Activated CD8-positive, alpha-beta memory T cell treated with anti-CD3 and anti-CD28 coated beads, Interleukin-2, amount 50 U/mL, for 4 hours (primary cell): Measurements from ENCODE around the gene CNKSR3.

ENCODE experiments used
- DNase-seq: peaks from one replicate; pipeline ENCODE4 v3.0.0-alpha.2; 2020

The CNKSR3 gene

DNA sequence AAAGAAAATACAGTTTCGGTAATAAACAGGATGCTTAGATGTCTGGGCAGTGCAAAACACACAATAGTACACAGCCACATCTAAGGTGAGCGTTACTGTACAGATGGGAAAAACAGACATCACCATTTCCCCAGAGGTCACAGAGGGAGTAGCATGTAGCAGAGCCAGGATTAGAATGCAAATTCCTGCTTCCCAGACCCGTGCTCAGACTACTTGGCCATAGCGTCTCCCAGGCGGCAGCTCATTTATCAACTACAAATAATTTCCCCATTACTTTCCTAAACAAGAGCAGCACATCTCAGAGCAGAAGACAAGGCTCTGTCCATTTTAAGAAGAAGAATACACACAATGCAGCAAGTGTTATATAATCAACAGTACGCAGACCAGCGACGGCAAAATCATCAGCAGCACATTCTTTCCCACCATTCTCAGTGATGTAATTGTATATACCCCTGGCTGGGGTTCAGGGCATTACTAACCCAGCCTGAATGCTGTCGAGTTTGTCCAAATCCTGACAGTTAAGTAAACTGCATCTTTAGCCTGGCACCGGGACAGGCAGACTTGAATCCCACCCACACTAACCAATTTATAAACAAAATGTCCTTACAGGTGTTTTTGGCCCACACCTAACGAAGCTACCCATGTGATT lies 61.9 kb downstream of the CNKSR3 start:
- DNase-seq: no peak

DNA sequence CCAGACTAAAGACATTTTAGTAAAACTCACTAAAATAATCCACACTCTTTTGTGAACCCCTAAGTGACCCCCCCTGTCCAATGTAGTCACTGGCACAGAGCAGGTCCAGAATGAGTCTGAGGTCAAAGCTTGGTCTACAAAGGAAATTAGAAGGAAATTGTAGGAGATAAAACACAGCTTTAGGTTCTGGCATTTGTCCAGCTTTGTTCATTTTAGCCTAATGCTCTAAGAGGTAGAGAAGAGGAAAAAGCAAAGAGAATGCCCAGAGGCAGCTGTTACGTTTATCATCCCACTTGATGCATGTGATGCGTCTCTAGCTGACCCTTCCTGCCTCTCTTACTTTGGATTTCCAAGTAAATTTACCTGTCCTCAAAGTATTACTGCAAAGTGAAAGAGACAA lies 62.5 kb downstream of the CNKSR3 start:
- no peak for DNase-seq

DNA sequence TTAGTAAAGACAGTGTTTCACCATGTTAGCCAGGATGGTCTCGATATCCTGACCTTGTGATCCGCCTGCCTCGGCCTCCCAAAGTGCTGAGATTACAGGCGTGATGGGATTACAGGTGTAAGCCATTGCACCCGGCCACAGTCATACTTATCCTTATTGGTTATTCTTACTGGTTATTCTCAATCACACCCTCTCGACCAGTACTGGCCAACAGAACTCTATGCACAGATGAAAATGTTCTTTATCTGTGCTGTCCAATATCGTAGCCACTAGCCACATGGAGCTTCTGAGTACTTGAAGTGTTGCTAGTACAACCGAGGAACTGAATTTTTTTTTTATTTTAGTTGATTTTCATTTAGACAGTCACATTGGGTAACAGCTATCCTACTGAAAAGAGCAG lies 63.5 kb downstream of the CNKSR3 start:
- DNase-seq: no peak

DNA sequence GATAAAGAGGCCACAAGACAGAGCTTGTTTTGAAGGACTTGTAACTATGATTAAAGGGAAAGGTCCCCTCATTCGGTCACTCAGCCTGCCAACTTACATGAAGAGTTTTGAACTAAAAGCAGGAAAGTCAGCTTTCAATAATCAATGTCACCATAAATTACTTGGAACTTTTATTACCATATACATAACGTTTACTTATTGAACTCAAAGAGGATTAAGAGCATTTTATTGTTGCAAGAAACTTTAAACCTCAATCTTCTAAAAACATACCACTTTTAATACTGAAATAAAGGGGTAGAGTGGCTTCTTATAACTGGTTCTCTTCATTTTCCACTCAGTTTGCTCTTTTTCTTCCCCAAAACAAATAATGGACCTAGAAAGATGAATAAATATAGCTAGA lies 65.1 kb downstream of the CNKSR3 start:
- no peak for DNase-seq

DNA sequence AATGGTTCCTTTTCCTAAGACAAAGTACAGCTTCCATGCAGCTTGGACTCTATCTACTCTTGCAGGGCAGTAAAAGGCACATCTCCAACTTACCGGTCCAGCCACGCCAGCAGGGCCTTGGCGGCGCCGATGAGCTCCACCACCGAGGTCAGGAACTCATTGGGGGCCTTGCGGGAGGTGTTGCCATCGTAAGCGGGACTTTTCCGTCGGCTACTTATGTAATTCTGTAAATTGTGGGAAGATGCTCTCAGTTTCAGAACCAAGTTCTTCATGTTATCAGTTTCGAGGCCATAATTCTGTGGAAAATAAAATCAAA lies 68.5 kb downstream of the CNKSR3 start:
- DNase-seq: no peak

DNA sequence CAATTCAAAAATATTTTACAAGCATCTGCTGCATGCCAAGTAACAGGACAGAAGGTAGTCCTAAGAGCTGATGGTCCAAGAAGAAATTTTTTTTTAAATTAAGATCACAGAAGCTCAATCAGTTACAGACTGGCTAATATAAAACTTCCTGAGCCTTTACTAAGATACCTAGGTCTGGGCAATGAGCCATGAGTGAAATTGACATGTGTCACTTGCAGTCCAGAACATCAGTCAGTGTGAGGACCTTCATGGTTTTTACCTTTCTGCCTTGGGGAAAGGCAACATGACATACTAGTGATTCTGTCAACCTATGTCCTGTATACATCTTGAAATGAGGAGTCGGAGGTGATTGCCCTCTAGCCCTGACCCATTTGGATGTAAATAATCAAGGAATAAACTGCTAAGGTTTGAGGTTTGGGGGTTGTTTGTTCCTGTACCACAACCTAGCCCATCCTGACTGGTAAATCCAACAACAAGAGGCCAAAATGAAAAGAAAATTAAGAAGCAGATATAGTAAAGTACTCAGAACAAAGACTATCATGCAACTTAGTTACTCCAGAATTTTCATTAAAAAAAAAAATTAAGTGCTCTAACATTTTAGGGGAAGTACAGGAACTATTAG lies 70.0 kb downstream of the CNKSR3 start:
- DNase-seq: no peak

DNA sequence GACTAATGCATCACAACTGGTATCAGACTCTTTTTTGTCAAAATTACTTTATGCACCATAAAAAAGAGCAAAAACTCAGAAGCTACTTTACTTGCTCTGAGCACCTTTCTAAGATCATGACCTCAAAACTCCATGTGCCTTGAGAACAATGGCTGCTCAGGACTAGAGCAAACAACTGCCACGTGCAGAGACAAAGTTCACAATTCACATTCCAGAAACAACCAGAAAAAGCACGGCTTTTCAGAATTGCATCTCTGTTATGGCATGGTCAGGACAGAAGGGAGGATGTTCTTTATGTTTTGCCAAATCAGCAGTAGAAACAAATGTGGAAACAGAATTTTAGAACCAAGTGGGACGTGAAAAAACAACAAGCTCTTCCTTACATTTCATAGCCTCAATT lies 70.5 kb downstream of the CNKSR3 start:
- no peak for DNase-seq

DNA sequence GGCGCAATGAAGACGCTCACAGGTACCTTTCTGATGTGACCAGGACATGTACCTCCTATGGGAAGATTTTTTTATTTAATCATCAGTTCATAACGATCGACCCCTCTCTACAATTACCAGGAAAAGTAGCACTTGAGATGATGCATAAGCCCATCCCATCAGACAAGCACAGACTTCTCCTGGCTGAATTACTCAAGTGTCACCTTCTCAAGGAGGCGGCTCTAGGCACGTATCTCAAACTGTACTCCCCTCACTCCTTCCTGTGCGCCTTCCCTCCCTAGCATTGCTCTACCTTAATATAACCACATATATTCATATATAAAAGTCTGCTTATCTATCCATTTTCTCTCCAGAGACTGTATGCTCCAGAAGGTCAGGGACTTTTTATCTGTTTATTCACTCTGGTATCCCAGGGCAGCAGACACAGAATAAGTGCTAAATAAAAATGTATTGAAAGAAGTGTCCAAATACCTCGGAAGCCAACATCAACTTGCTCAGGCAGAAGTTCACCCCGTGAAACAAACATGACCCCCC lies 71.5 kb downstream of the CNKSR3 start:
- DNase-seq: no peak

DNA sequence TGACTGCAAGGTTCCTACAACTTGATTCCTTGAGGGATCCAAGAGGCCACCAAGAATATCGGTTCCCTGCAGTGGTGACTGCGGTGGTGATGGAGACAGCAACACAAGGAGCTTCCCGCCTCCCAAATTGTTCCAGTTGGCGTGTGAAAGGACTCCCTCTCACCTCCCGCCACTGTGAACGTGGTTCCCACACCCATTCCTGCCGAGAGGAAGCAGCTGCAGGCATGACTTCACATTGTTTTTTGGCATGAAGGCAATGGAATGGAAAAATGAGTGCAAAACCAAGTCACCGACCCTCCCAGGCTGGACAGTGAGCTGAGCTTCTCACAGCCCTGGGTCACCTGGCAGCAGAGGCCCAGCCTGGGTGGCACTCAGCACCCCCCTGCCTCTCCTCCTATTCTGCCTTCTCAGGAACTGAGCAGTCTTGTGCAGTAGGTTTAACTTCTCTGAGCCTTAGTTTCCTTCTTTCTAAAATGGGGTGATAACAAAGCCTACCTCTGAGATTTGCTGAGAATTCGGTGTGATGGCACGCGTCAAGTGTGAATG lies 75.0 kb downstream of the CNKSR3 start:
- no peak for DNase-seq

DNA sequence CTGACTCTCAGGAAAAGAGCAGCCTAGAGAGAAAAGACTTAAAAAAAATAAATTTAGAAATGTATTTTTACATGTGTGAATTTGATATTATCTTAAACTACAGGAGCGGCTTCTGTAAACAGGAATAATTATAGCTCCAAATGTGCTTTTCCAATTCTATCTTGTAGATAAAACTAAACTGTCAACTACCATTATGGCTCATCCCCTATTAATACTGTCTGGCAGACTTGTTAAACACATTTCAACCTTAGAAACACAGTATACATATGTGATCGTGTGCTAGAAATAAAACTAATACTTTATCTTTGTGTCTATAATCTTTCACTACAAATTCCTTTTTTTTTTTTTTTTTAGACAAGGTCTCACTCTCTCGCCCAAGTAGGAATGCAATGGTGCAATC lies 75.8 kb downstream of the CNKSR3 start:
- DNase-seq: no peak

DNA sequence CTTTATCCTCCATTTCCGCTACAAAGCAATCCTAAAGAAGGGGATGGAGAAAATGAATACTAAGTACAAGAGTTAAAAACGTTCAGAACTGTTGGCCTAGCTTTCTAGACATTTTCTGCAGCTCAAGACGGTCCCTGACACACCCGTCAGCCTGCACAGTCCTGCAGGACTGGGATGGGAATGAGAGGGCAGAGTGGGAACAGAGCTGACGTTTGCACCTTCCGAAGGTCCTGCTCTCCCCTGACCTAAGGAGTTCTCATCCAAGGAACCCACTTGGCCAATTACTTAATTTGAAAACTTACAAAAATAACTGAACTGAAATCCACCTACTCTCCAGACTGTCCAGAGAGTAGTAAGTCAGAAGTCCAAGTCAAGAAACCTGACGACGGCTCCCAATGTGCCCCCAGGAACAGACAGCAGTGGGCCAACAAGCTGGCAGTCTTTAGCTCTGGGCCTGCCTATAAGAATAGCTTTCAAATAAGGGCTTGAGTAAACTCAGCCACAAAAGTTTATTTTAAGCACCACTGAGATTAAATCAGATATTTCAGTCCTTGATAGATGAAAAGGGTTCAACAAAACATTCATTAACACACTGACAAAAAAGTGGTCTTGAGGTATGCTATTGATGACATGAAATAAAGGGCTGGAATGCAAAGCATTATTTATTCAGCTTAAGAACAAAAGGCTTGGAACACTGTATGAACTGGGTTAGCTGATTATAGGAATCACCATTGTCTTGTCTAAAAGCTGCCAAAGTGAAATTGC lies 76.8 kb downstream of the CNKSR3 start:
- DNase-seq: no peak

DNA sequence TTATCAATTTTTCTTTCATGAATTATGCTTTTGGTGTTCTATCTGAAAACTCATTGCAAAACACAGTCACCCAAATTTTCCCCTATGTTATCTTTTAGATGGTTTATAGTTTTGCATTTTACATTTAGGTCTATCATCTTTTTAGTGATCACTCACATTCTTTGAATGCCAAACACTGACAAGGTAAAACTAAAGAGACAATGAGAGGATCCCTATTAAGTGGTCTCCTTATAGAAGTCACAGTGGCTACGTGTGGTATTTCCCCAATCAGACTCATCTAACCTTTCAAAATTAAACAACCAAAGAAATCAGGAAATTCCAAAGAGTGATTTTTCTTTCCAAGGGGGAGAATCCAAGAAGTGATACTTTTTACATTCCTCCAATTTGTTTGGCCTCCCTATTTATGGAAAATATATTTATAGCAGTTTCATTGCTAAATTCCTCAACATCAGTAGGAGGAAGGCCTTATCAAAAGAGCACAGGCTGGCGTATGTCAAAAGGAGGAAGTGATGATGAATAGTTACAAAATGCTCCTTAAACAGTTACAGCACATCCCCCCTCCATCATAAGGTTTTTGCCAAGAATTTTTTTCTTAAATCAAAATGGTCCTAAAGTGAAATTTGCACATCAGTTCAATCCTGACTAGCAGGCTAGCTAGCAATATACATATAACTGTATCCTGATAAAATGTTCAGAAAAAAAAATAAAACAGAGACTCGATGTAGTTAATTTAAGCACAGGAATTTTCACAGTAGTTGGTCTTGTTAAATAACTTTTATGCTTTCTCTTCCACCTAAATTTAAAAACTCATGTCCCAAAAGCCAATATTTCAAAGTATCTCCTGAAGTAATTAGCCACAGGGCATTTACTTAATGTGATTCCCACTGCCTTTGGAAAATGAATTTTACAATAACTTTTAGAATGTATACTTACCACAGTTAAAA lies 77.7 kb downstream of the CNKSR3 start:
- DNase-seq: no peak

DNA sequence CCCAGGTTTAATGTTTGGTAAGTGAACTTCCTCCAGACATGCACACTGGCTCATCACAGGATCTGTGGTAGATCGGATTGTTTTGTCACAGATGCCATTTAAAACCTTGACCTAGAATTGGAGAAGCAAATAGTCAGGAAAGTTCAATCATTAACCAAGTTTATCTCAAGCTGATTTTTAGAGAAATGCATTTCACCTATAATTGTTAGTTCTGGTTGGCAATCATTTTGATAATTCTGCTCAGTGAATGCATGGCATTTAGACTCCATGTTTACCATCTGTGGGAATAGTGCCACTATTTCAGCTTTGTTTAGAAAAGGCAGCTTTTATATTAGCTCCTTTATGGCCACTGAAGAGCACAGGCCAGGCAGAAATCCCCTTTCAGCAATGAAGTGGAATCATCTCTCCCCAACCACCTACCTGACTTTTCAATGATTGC lies 80.0 kb downstream of the CNKSR3 start:
- no peak for DNase-seq

DNA sequence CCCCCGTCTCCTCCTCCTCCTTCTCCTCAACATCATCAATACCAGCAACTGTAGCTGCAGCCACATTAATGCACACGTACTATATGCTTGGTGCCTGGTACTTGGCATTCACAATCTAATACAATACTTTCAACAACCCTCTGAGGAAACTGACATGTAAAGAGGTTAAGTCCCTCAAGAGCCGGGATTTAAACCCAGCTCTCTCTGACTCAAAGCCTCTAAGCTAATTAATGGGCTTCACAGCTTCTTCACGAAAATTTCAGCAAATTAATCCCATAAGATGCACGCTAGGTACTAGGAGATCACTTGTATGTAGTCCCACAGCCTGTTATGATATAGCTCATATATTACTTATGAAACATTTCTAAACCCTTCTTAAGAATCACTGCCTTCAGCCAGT lies 80.8 kb downstream of the CNKSR3 start:
- DNase-seq: no peak

DNA sequence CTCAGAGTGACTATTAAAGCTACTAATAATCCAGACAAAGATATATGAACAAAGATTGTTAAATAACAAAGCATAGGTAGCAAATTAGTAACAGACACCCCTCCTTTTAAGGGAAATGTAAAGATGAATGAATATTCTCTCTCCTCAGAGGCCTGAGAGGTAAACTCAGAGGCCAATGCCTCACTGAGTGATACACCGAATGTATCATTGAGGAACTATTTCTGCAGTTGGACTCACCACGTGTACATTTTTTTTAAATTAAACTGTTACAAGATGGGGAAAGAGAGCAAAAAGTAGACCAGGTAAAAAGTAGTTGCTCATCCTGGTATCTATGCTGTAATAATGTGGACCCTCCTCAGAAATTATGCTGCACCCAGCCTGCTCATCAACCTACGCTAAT lies 81.6 kb downstream of the CNKSR3 start:
- DNase-seq: no peak

DNA sequence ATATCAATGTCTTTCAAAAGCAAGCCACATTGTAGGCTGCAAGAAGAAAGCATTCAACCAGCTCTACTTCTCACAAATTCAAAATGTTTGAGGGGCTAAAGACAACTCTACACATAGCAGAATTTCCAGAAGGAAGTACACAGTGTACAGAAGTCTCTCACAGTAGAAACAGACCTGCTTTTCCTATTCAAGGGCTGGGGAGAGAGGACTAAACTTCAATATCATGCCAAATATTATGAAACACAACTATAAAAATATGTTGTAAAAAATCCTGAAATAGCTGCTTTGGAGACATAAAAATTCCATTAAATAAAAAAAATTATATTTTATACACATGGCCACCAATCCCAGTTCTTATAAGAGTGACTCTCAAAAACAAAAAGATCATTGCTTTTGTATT lies 83.0 kb downstream of the CNKSR3 start:
- no peak for DNase-seq

DNA sequence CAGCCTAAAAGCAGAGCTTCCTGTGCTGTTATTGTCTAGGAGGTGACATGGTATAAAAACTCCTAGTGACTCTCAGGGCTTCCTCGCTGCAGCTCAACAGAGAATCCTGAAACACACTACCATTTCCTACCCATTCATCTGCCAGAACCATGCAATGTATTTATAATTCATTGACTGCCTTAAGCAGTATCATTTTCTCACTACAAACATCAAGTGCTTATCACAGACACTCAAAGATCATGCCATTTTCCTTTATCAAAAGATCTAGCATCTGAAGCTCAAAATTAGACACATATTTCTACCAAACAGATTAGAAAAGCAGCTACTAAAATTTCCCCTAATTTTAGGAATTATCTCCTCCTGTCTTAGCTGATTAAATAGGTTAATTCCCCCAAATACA lies 83.5 kb downstream of the CNKSR3 start:
- no peak for DNase-seq

DNA sequence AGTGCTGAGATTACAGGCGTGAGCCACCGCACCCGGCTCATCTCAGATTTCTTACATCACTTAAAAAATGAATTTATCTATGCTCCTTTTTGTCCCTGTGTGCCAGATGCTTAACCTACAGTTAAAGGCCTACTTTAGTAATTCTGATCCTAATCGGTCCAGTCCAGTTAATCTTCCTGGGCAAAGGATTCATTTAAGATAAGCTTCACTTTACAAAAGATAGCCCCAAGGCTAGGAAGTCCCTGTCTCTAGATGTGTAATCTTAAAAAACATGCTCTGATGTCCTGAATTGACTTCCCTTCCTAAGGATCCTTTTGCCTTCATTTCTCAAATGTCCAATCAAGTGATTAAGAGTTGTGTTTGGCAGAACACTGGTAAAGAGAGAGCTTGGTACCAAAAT lies 85.5 kb downstream of the CNKSR3 start:
- DNase-seq: no peak

DNA sequence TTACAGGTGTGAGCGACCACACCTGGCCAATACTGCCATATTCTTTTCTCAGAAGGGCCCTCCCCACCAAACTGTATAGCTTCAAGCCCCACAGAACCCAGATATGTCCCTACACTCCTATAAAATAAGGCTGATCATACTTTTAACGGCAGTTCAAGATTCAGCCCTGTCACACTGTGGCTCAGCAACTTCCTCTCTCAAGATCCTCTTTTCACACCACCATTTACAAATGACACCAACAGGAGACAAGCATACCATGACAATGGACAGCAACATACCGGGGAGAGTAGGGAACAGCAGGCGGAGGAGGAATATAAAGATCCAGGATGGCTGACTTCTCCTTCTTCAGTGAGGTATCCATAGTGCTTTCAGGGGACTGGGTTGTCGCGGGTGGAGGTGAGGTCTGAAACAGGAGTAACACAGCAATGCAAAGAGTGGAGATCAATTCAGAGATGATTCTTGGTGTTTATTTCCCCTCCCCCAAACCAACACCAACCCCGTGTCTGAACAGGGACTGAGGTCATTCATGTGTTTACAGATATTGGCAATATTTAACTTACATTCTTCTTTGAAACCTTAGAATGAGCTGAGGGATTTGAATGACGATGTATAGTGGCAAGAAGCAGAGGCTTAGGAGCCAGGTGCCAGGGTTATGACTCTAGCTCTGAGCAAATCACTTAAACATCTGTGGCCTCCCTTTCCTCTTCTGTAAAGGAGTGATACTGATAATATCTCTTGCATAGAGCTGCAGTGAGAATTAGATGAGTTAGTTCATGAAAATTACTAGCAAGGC lies 96.3 kb downstream of the CNKSR3 start:
- DNase-seq: no peak

DNA sequence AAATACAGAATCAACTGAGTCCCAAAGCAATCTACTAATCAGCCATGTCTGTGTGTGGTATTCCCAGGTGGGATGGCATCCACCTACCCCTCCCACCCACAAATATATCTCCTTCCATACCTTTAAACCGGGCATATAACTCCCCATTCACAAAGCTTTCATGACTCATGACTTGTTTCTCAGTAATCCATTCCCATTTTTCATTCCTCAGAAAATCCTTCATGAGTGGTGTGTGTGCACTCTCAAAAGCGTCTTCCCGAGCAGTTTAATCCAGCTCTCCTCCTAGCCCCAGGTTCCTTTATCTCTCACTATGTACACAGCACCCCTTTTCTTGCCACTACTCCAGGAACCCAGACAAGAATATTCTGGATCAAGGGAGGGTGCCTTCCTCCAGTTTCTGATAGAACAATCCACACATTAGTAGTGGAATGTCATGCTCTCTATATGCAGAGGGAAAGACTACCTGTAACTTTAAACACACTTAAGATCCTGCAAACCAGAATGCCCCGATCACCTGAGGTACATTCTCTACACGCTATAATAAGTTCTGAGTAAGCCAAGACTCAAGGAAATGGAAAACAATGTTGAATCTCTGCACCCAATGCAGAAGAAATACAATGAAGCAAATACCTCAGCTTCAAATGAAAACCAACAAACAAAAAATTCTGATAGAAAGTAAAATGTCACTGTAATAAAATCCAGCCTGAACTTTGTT lies 98.2 kb downstream of the CNKSR3 start:
- no peak for DNase-seq

DNA sequence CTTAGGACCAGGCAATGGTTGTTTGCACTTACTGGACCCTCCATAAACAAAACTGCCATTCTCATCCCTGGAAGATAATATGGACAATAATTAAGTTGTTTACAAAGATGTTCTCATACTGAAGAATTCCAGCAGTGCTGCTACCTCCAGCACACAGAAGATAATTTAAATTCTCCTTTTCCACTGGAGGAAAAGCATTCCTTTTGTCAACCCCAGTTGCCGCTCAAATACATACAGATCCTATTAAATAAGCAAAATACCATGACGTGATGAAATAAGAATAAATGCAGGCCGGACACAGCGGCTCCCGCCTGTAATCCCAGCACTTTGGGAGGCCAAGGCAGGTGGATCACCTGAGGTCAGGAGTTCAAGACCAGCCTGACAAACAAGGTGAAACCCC lies 99.4 kb downstream of the CNKSR3 start:
- no peak for DNase-seq
